Activated T-helper 17 cell treated with anti-CD3 and anti-CD28 coated beads, Interleukin-2, amount 50 U/mL, for 72 hours (primary cell): ENCODE measurements around the gene GRAMD4. TPM values are rescaled to one million over a fixed set of nuclear protein-coding genes. Genes with fewer than 3 reads are reported as not detected.
A peak's percentile ranks its signal among the peaks of the same experiment; 100 is the strongest.

Experiments
- ATAC-seq: fragments of 150-1000 bp; cut with Tn5 transposase; replicated peaks from 2 replicates; pipeline ENCODE4 v1.10.0; 2021; ENCODE audit warnings: mild to moderate bottlenecking, moderate library complexity
- H3K27ac Mint-ChIP-seq: one replicate; pipeline ENCODE4 v1.8.0; 2022; ENCODE audit warnings: mixed read lengths
- H3K27me3 Mint-ChIP-seq: one replicate; pipeline ENCODE4 v1.8.0; 2022; ENCODE audit warnings: mixed read lengths
- H3K36me3 Mint-ChIP-seq: one replicate; pipeline ENCODE4 v1.8.0; 2022; ENCODE audit warnings: low read depth, mild to moderate bottlenecking, mixed read lengths
- H3K4me1 Mint-ChIP-seq: one replicate; pipeline ENCODE4 v1.8.0; 2022; ENCODE audit warnings: mixed read lengths
- H3K4me3 Mint-ChIP-seq: one replicate; pipeline ENCODE4 v1.8.0; 2022; ENCODE audit warnings: mild to moderate bottlenecking, mixed read lengths
- H3K9me3 Mint-ChIP-seq: one replicate; pipeline ENCODE4 v1.8.0; 2022; ENCODE audit warnings: mixed read lengths
- total RNA-seq, 2 donors: library from RNA; stranded (reverse); gene quantifications; one replicate each; pipeline ENCODE4 v1.2.3, GENCODE V29; 2022

Gene GRAMD4
- total RNA-seq, 2 donors from 2014 or later = 23.6 to 51.0 TPM

DNA sequence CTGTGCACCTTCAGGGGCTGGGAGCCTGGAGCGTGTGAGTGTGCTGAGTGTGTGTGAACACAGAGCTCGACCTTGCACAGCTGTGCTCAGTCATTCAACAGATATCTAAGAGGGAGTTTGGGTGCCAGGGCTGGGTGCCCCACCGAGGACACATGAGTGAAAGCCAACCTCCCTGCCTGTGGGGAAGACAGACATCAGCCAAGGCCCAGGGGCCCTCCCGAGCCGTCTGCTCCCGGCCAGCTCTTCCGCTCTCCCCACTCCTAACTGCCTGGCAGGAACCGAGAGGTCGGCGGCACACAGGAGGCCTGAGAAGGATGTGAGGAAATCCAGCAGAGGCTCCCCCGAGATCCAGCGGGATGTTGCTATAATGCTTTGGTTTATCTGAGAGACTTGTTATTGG is 85.9 kb downstream of the GRAMD4 start:
- no peak for ATAC-seq
- H3K27ac Mint-ChIP-seq = peak overlapping the region; percentile 22
- H3K4me3 Mint-ChIP-seq = no peak overlapping the region
- peaks cover 100% of the 10 kb centered on the region for H3K36me3 Mint-ChIP-seq
- H3K9me3 Mint-ChIP-seq = no peaks in the 10 kb centered on the region
- H3K27me3 Mint-ChIP-seq = no peaks in the 10 kb centered on the region
- peaks cover 7% of the 10 kb centered on the region for H3K4me1 Mint-ChIP-seq

DNA sequence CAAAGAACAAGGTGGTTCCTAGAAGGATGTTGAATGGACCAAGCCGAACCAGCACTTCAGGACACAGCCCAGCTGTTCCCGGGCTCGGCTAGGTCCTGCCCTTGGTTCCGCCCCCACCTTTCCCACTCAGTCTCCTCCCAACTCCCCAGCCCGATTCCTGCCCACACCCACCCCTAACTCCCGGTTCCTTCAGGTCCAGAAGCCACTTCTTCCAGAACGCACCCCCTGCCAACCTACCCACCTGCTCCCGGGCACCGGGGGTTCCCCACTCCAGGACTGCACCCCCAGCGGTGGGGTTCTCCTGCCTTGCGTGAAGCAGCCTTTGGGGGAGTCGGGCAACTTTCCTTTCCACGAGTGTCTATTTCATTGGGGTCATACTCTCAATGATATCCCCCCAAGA is 87.1 kb downstream of the GRAMD4 start:
- no peaks in the 10 kb centered on the region for H3K9me3 Mint-ChIP-seq
- no peak overlapping the region for H3K4me3 Mint-ChIP-seq
- H3K27me3 Mint-ChIP-seq = no peaks in the 10 kb centered on the region
- H3K27ac Mint-ChIP-seq = no peak overlapping the region
- peaks cover 9% of the 10 kb centered on the region for H3K4me1 Mint-ChIP-seq
- peaks cover 100% of the 10 kb centered on the region for H3K36me3 Mint-ChIP-seq
- no peak for ATAC-seq

DNA sequence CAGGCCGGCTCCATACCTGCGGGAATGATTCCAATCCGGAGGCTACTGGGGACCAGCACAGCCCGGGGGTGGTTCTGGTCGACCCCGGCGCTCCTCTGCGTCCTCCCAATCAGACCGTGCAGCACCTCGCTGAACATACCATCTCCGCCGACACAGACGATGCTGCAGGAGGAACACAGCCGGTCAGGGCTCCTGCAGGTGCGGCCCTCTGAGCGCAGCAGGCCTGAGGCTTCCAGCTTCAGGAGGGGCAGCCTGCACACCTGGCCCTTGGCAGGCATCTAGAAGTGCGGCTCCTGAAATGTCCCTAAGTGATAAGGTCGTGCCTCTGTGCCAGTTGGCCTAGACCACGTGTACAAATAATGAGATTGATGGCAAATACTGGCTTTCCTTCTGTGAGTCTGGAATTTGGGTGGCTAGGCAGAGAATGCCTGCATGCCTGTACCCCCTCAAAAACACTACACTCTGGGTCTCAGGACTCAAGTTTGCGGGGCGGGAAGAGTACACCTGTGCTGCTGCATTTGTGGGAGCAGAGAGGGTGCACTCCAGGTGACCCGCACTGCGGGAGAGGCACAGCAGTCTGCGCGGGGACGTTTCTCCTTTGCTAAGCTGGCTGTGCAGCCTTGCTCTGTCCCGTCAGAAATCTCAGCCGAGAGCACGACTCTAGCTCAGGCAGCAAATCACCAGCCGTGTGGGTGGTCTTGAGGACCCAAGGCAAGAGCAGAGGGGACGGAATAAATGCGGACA is 87.8 kb downstream of the GRAMD4 start:
- Mint-ChIP-seq H3K27ac (peak overlapping the region; percentile 68), H3K36me3 (peaks cover 100% of the 10 kb centered on the region), H3K4me3 (no peak overlapping the region), H3K9me3 (no peaks in the 10 kb centered on the region), H3K27me3 (no peaks in the 10 kb centered on the region), H3K4me1 (peaks cover 9% of the 10 kb centered on the region)
- ATAC-seq = no peak

DNA sequence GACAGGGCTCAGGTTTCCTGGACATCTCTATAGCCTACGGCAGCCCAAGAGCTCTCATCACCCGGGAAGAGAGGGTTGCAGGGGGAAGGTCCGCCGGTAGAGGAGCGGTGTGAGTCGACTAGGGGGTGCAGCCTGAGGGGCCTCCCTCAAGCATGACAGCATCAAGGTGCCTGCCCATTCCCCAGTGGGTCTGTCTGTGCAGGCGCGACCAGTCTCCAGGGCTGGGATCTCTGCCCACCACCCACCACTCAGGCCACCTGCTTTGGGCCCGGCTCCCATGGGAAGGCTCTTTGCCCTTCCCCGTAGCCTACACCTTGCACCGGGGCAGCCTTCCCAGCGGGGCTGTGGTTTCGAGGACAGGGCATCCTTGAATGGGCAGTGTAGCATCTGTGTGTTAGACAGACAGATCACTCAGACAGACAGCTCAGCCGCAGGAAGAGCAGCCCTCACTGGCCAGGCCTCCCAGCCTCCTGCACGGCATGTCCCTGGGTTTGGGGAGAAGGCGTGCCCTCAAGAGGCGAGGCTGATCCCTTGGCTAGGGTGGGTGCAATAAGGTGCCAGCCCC is 88.7 kb downstream of the GRAMD4 start:
- no peak for ATAC-seq
- H3K27ac Mint-ChIP-seq = peak overlapping the region; percentile 77
- peaks cover 100% of the 10 kb centered on the region for H3K36me3 Mint-ChIP-seq
- no peaks in the 10 kb centered on the region for H3K27me3 Mint-ChIP-seq
- H3K9me3 Mint-ChIP-seq = no peaks in the 10 kb centered on the region
- H3K4me1 Mint-ChIP-seq = peaks cover 9% of the 10 kb centered on the region
- no peak overlapping the region for H3K4me3 Mint-ChIP-seq

DNA sequence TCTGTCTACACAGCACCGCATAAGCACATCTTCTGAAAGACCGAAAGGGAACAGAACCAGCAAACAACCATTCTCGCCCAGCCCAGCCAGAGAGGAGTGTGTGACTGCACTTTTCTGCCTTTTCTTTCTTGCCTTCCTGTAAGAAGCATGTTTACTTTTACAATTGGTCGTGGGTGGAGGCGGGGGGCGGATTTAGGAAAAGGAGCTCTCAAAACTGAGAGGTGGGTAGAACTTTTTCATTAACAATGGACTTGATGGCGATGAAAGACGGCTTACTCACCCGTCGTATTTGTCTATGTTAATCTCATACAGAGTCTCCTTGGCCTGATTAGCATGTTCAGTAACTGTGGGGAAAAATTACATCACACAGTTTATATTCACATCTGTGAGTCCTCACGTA is 90.6 kb downstream of the GRAMD4 start:
- Mint-ChIP-seq H3K27ac (peak overlapping the region; percentile 64), H3K27me3 (no peaks in the 10 kb centered on the region), H3K9me3 (no peaks in the 10 kb centered on the region), H3K4me3 (peak overlapping the region; percentile 40), H3K4me1 (peaks cover 15% of the 10 kb centered on the region), H3K36me3 (peaks cover 100% of the 10 kb centered on the region)
- peak; percentile 80 for ATAC-seq

DNA sequence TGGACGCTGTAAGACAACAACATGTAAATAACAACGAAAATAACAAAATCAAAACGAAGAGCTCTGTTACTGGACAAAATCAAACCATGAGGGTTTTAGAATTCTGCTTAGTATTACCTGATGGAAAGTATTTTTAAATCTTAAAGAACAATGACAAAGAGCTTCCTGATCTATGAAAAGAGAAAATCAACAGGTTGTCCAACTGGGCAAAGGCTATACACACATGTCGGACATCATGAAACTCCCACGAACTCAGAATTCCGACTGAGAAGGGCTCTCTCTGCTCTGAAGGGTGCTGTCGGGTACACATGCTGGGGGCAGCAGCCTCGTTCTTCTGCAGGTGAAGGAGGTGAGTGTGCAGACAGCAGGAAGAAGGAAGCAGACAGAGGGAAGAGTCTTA is 92.1 kb downstream of the GRAMD4 start:
- H3K4me3 Mint-ChIP-seq = no peak overlapping the region
- H3K27ac Mint-ChIP-seq = peak overlapping the region; percentile 73
- no peaks in the 10 kb centered on the region for H3K27me3 Mint-ChIP-seq
- H3K4me1 Mint-ChIP-seq = peaks cover 19% of the 10 kb centered on the region
- no peak for ATAC-seq
- H3K9me3 Mint-ChIP-seq = no peaks in the 10 kb centered on the region
- peaks cover 98% of the 10 kb centered on the region for H3K36me3 Mint-ChIP-seq

DNA sequence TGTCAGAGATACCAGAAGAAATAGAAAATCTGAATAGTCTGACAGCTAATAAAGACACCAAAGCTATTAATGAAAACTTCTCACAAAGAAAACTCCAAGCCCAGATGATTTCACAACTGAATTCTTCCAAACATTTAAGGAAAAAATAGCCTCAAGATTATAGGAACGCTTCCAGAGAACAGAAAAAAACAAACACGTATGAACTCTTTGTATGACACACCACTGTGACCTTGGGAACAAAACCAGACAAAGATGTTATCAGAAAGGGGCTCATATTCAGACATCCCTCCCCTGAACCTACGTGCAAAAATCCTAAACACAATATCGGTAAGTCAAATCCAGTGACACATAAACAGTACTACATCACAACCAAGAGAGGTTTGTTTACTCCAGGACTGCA is 94.4 kb downstream of the GRAMD4 start:
- Mint-ChIP-seq H3K36me3 (peaks cover 98% of the 10 kb centered on the region), H3K27ac (peak overlapping the region; percentile 76), H3K4me1 (peaks cover 26% of the 10 kb centered on the region), H3K27me3 (no peaks in the 10 kb centered on the region), H3K4me3 (no peak overlapping the region), H3K9me3 (no peaks in the 10 kb centered on the region)
- no peak for ATAC-seq

DNA sequence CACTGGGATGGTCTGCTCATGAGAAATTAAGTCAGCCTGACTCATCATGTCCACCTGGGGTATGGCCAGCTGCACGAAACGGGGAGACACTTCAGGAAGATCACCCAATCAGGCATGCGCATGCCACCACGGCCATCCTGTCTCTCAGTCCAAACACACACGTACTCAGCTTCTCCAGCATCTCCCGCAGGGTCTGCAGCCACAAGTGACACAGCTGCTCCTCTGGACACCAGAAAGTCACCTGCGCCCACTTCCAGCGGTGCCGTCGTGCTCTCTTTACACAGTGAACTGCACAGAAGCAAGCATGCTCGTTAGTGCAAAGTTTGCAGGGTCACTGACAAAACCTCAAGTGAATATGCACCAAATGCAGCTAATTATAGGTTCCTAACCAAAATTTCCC is 99.7 kb downstream of the GRAMD4 start:
- Mint-ChIP-seq H3K9me3 (no peaks in the 10 kb centered on the region), H3K4me1 (peaks cover 18% of the 10 kb centered on the region), H3K4me3 (no peak overlapping the region), H3K27me3 (no peaks in the 10 kb centered on the region), H3K36me3 (peaks cover 98% of the 10 kb centered on the region), H3K27ac (peak overlapping the region; percentile 31)
- ATAC-seq = no peak

DNA sequence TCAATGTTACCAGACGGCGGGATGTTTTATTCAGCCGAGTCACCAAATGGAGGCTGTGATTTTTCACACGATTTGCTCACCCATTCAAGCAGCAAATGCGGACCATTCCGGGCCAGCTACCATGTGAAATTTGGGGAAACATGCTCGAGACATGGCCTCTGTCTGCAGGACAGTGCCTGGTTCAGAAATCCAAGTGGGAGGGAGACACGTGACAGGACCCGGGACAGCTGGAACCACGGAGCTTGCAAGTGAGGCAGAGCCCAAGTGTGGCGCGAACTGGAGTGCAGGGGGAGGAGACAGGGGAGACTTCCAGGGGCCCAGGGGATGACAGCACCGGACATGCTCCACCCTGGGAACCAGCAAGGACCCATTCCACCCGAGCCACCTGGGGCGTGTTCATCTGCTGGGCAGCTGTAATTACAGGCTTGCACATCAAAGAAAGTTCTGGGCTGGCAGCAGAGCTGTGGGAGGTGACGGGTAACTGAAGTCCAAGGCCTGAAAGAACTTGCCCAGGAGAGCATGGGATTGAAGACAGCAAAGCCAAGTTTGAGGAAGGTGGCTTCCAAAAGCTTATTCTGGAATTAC is 101.4 kb downstream of the GRAMD4 start:
- H3K4me3 Mint-ChIP-seq = no peak overlapping the region
- H3K27ac Mint-ChIP-seq = no peak overlapping the region
- peaks cover 18% of the 10 kb centered on the region for H3K4me1 Mint-ChIP-seq
- no peaks in the 10 kb centered on the region for H3K9me3 Mint-ChIP-seq
- ATAC-seq = no peak
- no peaks in the 10 kb centered on the region for H3K27me3 Mint-ChIP-seq
- H3K36me3 Mint-ChIP-seq = peaks cover 100% of the 10 kb centered on the region

DNA sequence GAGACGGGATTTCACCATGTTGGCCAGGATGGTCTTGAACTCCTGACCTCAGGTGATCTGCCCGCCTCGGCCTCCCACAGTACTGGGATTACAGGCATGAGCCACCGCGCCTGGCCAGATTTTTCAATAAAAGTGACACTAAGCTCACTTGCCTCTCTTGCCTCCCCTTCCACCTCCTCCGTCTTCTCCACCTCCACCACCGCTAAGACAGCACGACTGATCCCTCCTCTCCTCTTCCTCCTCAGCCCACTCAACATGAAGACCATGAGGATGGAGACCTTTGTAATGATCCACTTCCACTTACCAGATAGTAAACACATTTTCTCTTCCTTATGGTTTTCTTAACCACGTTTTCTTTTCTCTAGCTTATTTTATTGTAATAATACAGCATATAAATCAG is 103.7 kb downstream of the GRAMD4 start:
- Mint-ChIP-seq H3K27ac (peak overlapping the region; percentile 56), H3K36me3 (peaks cover 100% of the 10 kb centered on the region), H3K27me3 (no peaks in the 10 kb centered on the region), H3K9me3 (no peaks in the 10 kb centered on the region), H3K4me1 (peaks cover 7% of the 10 kb centered on the region), H3K4me3 (no peak overlapping the region)
- no peak for ATAC-seq

DNA sequence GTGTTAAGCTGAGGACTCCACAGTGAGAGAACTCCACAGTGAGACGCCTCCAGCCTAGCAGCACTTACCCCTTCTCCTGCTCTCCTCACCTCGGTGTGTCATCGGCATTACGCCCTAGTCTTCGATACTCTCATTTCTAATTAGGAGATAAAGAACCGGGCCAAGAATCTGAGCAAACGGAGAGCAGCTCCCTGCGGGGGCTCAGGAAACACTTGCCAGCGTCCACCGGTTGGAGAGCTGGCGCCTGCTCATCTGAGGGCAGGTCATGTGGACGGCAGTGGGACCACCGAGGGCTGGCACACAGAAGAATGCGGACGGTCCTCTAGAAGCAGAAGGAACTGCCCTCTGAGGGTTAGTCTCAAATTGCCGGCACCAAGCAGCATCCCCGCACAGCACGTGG is 104.9 kb downstream of the GRAMD4 start:
- H3K27me3 Mint-ChIP-seq = no peaks in the 10 kb centered on the region
- H3K27ac Mint-ChIP-seq = no peak overlapping the region
- H3K4me3 Mint-ChIP-seq = no peak overlapping the region
- peaks cover 7% of the 10 kb centered on the region for H3K4me1 Mint-ChIP-seq
- peaks cover 100% of the 10 kb centered on the region for H3K36me3 Mint-ChIP-seq
- H3K9me3 Mint-ChIP-seq = no peaks in the 10 kb centered on the region
- ATAC-seq = no peak

DNA sequence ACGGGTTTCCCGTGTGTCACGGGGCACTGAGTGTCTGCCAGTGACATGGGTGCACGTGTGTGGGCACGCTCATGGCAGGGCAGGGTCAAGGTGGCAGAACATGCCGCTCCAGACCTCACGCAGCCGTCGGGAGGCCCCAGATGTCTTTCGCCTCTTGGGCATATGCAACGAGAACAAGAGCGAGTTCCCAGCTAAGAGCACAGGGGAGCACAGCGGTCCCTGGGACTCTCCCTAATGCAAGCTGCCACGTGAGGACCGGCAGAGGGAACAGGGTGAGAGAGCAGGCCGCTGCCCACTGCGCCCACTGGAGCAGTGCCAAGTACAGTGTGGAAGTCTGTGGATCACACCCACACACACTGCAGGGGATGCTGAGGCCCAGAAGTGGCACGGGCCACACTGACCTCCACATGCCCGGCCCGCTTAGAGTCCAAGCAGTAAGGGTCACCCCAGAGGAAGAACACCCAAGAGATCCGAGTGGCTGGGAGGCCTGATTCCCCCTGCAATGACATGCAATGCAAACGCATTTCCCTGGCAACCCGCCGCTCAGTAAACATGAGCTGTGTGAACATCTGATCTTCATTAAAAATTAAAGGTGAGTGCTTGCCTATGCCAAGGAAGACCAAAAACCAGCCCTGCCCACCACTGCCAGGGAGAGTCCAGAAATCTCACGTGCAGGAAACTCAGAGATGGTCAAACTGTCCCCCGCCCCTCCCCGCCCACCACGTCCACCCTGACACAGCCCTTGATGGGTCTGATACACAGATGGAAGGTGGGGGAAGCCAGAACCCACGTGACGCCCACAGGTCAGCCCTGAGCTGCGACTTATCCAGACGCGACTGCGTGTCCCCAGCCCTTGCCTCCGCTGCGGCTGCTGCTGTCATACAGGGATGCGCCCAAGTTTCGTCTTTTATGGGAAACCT is 106.1 kb downstream of the GRAMD4 start:
- H3K36me3 Mint-ChIP-seq = peaks cover 100% of the 10 kb centered on the region
- peaks cover 16% of the 10 kb centered on the region for H3K4me1 Mint-ChIP-seq
- no peaks in the 10 kb centered on the region for H3K27me3 Mint-ChIP-seq
- H3K9me3 Mint-ChIP-seq = no peaks in the 10 kb centered on the region
- no peak for ATAC-seq
- no peak overlapping the region for H3K27ac Mint-ChIP-seq
- no peak overlapping the region for H3K4me3 Mint-ChIP-seq

DNA sequence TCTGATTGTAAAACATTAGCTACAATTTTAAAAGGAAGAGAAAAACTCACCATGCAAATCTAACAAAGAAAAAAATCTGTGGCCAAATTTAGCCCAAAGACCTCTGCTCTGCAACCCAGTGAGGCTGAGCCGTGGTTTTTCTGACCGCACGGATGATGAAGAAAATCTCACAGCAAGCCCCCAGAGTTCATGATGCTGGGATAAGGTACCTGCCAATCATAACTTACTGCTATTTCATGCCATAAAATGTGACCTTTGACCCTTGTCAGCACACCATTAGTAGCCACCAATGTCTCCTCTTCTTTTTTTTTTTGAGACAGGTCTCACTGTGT is 106.8 kb downstream of the GRAMD4 start:
- H3K4me1 Mint-ChIP-seq = peaks cover 23% of the 10 kb centered on the region
- no peaks in the 10 kb centered on the region for H3K27me3 Mint-ChIP-seq
- no peaks in the 10 kb centered on the region for H3K9me3 Mint-ChIP-seq
- peak overlapping the region; percentile 22 for H3K27ac Mint-ChIP-seq
- no peak for ATAC-seq
- no peak overlapping the region for H3K4me3 Mint-ChIP-seq
- H3K36me3 Mint-ChIP-seq = peaks cover 100% of the 10 kb centered on the region

DNA sequence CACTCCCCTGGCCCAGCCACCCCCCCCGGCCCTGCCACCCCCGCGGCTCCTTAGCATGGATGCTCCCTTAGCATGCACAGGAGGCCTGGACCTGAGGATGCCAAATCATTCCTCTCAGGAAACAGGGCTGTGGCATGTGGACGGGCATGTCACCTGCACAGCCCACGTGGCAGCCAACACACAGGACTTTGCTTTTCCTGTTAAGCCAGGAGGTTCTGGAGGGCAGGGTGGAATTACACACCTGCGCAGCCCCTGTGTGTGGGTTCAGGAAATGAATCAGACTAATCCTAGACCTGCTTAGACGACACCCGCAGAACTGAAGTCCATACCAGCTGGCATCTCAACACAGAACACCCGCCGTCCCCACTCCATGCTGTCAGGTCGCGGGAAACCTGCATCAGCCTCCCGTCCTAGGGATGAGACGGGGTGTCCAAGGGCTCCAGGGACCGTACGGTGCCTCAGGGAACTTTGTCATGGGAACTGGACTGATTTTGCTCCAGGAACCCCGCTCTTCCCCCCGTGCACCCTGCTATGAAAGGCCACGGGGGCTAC is 107.7 kb downstream of the GRAMD4 start:
- H3K27ac Mint-ChIP-seq = peak overlapping the region; percentile 52

More for the DNA sequence above, 107.7 kb downstream of the GRAMD4 start:
- peak; percentile 37 for ATAC-seq
- no peaks in the 10 kb centered on the region for H3K27me3 Mint-ChIP-seq
- peaks cover 100% of the 10 kb centered on the region for H3K36me3 Mint-ChIP-seq
- H3K4me3 Mint-ChIP-seq = peak overlapping the region; percentile 32
- no peaks in the 10 kb centered on the region for H3K9me3 Mint-ChIP-seq
- peaks cover 23% of the 10 kb centered on the region for H3K4me1 Mint-ChIP-seq
